Activated CD8-positive, alpha-beta T cell treated with anti-CD3 and anti-CD28 coated beads for 36 hours (primary cell): ENCODE data around the gene HACE1. TPM values are rescaled to one million over a fixed set of nuclear protein-coding genes. Genes with fewer than 3 reads are reported as not detected.

Source experiments
- ATAC-seq: fragments of 200-7000 bp; cut with Tn5 transposase; one replicate; pipeline ENCODE4 v1.10.0; 2021; ENCODE audit warnings: mild to moderate bottlenecking, moderate library complexity
- CTCF ChIA-PET: fragments of 350-600 bp; sonication (Branson Sonifier 250); formaldehyde crosslinking; loops from one replicate; lab custom pipeline; 2021; ENCODE audit warnings: antibody characterized with exemption; lab: Charles Lee
- POLR2A ChIA-PET: fragments of 350-600 bp; sonication (Branson Sonifier 250); formaldehyde crosslinking; loops from one replicate; lab custom pipeline; 2021; ENCODE audit warnings: antibody characterized with exemption; lab: Charles Lee
- DNase-seq: peaks from one replicate; pipeline ENCODE4 v3.0.0-alpha.2; 2020
- H3K27ac Mint-ChIP-seq: one replicate; pipeline ENCODE4 v1.8.0; 2021; ENCODE audit warnings: mild to moderate bottlenecking, mixed read lengths
- H3K27me3 Mint-ChIP-seq: one replicate; pipeline ENCODE4 v1.8.0; 2021; ENCODE audit warnings: mixed read lengths
- H3K36me3 Mint-ChIP-seq: one replicate; pipeline ENCODE4 v1.8.0; 2021; ENCODE audit warnings: low read depth, mixed read lengths
- H3K4me1 Mint-ChIP-seq: one replicate; pipeline ENCODE4 v1.8.0; 2021; ENCODE audit warnings: low read depth, mixed read lengths
- H3K4me3 Mint-ChIP-seq: one replicate; pipeline ENCODE4 v1.8.0; 2021; ENCODE audit warnings: mild to moderate bottlenecking, moderate library complexity, mixed read lengths
- H3K9me3 Mint-ChIP-seq: one replicate; pipeline ENCODE4 v1.8.0; 2021; ENCODE audit warnings: mixed read lengths
- intact Hi-C: fragments of 100-400 bp; cut with micrococcal nuclease; formaldehyde crosslinking; loops from one replicate; pipeline ENCODE4 v1.10.0; 2022
- total RNA-seq, 2 experiments: library from RNA; stranded (reverse); gene quantifications; one replicate each; pipeline ENCODE4 v1.2.3, GENCODE V29; 2021
- TF ChIP-seq, protein P1 (sequence below): fragments of 200-600 bp; IDR thresholded peaks from one replicate; pipeline ENCODE4 v1.8.0; 2022; ENCODE audit warnings: antibody characterized with exemption, mild to moderate bottlenecking

Gene HACE1
- total RNA-seq, 2 experiments from 2014 or later, result 14.5 to 17.5 TPM

DNA sequence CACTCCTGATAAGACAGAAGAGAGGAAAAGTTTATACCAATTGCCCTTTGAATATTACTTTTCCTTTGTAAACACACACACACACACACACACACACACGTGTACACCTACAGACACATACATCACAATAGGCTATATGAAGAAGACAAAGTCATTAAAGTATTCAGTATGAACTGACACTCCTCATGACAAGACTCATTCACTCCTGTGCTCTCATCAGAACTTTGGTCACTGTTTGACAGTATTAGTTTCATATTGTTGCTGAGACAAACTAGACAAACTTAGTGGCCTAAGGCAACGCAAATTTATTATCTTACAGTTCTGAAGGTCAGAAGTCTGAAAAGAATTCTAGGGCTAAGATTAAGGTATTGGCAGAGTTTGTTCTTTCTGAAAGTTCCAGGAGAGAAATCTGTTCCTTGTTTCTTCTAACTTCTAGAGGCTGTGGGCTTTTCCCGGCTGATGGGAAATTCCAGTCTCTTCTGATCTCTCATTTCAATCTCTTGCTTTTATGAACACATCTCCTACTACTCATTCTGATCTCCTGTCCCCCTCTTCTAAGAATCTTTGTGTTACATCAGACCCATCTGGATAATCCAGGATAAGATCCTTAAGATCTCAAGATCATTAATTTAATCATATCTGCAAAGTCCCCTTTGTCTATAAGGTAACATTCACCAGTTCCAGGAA lies 171.3 kb downstream of the HACE1 start:
- ChIA-PET POLR2A (no interaction called here), CTCF (interaction anchor here (1.5 kb wide), 1 partner anchor 82 kb away, joined by 4 read pairs; no protein-coding TSS in a partner anchor)
- Mint-ChIP-seq H3K4me3 (no peak overlapping the region), H3K36me3 (no peaks in the 10 kb centered on the region), H3K27me3 (no peaks in the 10 kb centered on the region), H3K4me1 (peaks cover 5% of the 10 kb centered on the region), H3K27ac (no peak overlapping the region), H3K9me3 (no peaks in the 10 kb centered on the region)
- ATAC-seq, result no peak
- no peak for DNase-seq
- TF ChIP-seq, protein P1, sequence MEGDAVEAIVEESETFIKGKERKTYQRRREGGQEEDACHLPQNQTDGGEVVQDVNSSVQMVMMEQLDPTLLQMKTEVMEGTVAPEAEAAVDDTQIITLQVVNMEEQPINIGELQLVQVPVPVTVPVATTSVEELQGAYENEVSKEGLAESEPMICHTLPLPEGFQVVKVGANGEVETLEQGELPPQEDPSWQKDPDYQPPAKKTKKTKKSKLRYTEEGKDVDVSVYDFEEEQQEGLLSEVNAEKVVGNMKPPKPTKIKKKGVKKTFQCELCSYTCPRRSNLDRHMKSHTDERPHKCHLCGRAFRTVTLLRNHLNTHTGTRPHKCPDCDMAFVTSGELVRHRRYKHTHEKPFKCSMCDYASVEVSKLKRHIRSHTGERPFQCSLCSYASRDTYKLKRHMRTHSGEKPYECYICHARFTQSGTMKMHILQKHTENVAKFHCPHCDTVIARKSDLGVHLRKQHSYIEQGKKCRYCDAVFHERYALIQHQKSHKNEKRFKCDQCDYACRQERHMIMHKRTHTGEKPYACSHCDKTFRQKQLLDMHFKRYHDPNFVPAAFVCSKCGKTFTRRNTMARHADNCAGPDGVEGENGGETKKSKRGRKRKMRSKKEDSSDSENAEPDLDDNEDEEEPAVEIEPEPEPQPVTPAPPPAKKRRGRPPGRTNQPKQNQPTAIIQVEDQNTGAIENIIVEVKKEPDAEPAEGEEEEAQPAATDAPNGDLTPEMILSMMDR, result no peak
- intact Hi-C loops, result no loop called here

- Mint-ChIP-seq H3K4me3 (no peak overlapping the region), H3K9me3 (no peaks in the 10 kb centered on the region), H3K27me3 (no peaks in the 10 kb centered on the region), H3K27ac (no peak overlapping the region), H3K4me1 (peaks cover 8% of the 10 kb centered on the region), H3K36me3 (no peaks in the 10 kb centered on the region)
- CTCF ChIA-PET, result interaction anchor here (1.5 kb wide), 1 partner anchor 84 kb away, joined by 4 read pairs; no protein-coding TSS in a partner anchor
- intact Hi-C loops, result no loop called here
- POLR2A ChIA-PET, result no interaction called here
- ATAC-seq (no peak), DNase-seq (no peak)
- TF ChIP-seq, protein P1, result no peak
Measured at GRCh38 chr6:104686550-104687175, 173.1 kb downstream of the HACE1 start.

DNA sequence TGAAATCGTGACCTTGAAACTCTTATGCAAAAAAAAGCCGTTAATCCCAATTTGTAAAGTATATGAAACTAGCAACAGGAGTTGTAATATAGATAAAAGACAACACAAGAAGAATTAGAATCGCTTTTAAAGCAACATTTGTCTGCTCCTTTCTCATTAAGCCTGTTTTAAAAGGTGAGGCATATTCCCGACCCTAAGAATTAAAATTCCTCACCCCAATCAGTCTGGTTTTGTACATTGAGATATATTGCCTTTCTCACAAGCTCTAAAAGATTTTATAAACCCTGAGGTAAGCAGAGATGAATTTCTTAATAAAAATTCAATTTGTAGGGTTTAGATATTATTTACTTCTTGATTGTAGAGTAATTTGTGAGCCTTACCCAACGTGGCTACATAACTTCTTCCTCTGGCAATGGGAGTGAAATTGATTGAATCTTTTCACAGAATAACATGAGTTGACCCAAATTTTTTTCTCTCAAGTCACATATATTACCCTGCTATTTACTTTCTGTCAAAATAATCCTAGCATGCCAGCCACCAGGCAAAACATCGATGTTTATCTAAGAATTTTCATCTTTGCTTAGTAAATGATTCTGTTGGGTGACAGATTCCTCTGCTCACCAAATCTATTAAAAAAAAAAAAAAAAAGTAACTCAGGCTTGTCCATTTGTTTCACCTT lies 173.7 kb downstream of the HACE1 start:
- Mint-ChIP-seq H3K27ac (no peak overlapping the region), H3K27me3 (no peaks in the 10 kb centered on the region), H3K36me3 (no peaks in the 10 kb centered on the region), H3K9me3 (no peaks in the 10 kb centered on the region), H3K4me3 (no peak overlapping the region), H3K4me1 (peaks cover 8% of the 10 kb centered on the region)
- ATAC-seq (no peak), DNase-seq (no peak)
- TF ChIP-seq, protein P1, result no peak
- intact Hi-C loops, result no loop called here
- POLR2A ChIA-PET, result no interaction called here
- CTCF ChIA-PET, result no interaction called here

DNA sequence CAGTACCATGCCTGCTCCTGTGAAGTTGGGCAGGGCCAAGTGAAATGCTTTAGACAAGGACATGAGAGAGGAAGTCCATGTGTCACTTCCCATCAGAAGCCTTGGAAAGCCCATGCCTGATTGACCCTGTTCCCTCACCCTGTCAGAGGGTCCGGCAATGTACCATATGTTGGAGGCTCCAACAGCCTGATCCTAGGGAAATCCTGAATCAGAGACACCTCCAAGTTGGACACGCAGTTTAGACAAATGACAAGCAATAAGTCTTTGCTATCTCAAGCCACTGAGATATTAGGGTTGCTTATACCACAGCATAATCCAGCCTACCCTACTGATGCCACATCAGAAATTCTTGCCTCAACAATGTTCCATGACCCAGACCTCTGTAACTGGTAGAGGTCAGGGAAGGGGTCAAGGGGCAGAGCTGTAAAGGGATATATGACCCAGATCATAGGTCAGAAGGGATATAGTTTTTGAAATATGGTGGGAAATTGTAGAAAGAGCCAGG lies 174.8 kb downstream of the HACE1 start:
- no peaks in the 10 kb centered on the region for H3K9me3 Mint-ChIP-seq
- no peak overlapping the region for H3K4me3 Mint-ChIP-seq
- intact Hi-C loops, result no loop called here
- POLR2A ChIA-PET, result interaction anchor here (0.9 kb wide), 1 partner anchor 16 kb away, joined by 3 read pairs; no protein-coding TSS in a partner anchor
- CTCF ChIA-PET, result no interaction called here
- TF ChIP-seq, protein P1, result no peak
- ATAC-seq (no peak), DNase-seq (no peak)
- peaks cover 8% of the 10 kb centered on the region for H3K4me1 Mint-ChIP-seq
- H3K27me3 Mint-ChIP-seq, result no peaks in the 10 kb centered on the region
- H3K27ac Mint-ChIP-seq, result no peak overlapping the region
- no peaks in the 10 kb centered on the region for H3K36me3 Mint-ChIP-seq
